ENCODE measurements around the gene PPARA.

The PPARA gene

GRCh38 chr22:46114518-46115387 lies 35.6 kb upstream of the PPARA start:
- DNase-seq (ENCODE audit: low spot score) = no peak

DNA sequence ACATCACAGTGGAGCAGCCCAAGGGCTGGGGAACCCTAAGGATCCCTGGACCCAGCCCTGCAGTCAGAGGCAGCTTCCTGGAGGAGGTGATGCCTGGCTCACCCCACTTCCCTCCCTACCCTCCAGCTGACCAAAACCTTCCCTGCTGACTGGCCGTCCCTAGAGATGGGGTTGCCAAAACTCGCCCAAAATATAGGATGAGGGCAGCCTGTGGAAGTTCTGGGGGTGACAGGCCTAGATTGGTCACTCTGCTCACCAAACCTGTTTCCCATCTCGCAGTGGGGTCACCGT lies 35.0 kb upstream of the PPARA start:
- no peak for DNase-seq (ENCODE audit: low spot score)

DNA sequence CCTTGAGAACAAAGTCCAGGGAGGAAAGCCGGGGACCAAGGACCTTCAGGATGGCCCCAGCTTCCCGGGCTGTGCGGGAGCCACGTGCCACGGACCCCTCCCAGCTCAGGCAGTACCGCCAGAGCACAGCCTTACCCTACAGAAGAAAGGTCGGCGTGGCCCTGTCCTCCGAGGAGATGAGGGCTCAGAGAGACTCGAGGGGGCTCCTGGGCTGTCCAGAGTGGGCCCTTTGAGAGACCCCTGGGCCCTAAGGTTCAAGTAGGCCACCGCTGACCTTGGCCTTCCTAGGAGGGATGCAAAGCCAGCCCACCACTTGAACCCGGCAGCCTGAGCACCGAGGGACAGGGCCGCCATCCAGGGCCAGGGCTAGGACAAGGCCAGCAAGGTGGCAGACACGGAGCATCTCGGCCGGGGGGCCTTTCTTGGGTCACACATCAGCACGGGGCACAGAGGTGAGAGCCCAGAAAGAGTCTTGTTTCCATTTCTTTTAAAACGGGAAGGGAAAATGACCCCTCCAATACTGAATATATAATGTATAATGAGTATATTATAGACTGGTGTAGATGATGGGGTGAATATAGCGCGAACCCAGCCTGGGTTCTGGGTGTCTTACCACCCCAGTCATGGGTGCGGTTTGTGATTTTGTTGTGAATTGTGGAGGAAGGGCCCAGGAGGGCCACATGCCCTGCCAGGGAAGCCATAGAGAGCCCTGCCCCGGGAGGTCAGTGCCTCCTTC lies 34.4 kb upstream of the PPARA start:
- DNase-seq (ENCODE audit: low spot score) = no peak

GRCh38 chr22:46116491-46116958 lies 33.8 kb upstream of the PPARA start:
- peak; percentile 86 for DNase-seq (ENCODE audit: low spot score)

DNA sequence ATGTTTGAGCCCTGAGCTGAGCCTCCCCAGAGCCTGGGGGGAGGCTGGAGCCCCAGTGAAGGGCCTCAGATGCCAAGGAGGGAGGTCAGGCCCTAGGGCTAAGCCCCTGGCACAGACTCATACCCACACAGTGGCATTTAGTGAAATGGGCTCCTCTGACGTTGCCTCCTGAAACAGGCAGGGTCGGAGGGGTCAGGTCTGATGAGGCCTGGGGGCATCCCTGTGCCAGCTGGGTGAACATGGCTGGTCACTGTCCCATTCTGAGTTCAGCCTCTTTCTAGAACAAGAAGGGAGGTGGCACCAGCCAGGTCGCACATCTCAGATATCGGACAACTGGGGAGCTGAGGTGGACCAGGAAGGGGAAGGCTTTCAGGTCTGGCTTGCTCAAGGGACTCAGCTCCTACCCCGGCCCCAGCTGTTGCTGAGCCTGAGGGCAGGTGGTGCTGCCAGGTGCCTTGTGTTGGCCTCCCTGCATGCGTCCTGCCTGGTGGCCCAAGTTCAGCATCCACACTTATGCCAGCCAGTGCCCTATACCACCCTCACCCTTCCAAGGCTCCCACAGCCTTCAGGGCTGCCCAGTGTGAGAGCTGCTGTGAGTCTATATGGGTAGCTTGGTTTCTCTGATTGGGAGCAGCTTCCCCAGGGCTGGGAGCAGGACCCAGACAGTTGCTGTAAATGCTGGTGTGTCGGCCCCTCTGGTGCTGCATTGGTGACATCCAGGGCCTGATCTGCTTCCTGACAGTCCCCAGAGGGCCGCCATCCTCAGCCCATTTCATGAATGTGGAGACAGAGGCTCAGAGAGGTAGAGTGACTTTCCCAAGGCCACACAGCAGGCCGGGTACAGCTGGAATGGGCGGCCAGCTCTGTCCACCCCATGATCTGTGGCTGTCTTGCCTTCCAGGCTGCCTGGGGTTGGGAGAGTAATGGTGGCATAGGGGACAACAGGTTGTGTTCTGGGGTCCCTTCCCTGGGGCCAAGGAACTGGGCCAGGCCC lies 32.8 kb upstream of the PPARA start:
- no peak for DNase-seq (ENCODE audit: low spot score)

DNA sequence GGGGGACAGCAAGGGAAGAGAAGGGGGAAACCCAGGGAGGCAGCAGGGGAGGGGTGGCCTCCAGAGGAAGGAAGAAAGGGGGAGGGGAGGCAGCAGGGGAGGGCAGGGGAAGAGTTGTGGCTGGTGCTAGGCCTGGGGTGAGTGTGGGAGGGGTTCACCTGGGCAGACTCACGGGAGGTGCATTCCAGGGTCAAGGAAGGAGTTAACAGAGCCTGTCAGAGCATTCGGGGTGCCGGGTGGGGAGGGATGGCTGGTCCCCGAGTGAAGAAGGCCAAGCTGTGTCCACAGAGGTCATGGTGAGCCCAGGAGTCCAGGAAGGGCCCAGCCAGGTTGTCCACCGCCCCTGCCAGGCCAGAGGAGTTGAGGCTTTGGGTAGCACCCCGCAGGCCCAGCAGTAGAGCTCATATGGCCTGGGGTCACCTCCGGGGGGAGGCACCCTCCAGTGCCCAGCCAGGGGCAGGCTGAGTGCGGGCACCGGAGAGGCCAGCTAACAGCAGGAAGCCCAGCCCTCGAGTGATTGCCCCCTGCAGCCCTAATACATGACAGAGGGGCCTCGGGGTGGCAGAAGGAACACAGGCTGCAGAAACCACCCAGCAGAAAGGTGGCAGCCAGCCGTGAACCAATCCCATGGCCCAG lies 31.1 kb upstream of the PPARA start:
- no peak for DNase-seq (ENCODE audit: low spot score)

GRCh38 chr22:46119729-46120419 lies 30.5 kb upstream of the PPARA start:
- DNase-seq (ENCODE audit: low spot score) = no peak

- no peak for DNase-seq (ENCODE audit: low spot score)
These were observed 29.9 kb upstream of the PPARA start for GRCh38 chr22:46120420-46120737.

GRCh38 chr22:46121079-46121478 lies 29.2 kb upstream of the PPARA start:
- no peak for DNase-seq (ENCODE audit: low spot score)

- no peak for DNase-seq (ENCODE audit: low spot score)
These were observed 28.6 kb upstream of the PPARA start for GRCh38 chr22:46121523-46122287.

DNA sequence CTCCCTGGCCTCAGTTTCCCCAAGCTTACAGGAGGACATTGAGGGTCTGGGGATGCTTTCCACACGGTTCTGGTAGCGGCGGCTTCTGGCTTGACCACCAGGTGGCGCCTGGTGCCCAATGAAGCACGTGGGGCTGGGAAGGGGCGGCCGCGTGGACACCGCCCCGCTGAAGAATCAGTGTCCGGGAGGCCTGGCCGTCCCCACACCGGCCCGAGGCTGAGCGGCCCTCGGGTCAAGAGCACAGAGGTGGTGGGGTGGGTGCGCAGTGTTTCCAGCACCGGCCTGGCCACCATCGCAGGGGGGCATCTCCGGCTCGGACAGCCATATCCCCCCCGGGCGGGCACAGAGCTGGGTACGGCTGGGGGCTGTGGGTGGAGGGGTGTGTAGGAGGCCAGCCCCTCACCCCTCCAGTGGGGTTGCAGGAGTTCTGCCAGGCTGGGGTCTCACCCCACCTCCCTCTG lies 27.8 kb upstream of the PPARA start:
- DNase-seq (ENCODE audit: low spot score) = peak; percentile 70

DNA sequence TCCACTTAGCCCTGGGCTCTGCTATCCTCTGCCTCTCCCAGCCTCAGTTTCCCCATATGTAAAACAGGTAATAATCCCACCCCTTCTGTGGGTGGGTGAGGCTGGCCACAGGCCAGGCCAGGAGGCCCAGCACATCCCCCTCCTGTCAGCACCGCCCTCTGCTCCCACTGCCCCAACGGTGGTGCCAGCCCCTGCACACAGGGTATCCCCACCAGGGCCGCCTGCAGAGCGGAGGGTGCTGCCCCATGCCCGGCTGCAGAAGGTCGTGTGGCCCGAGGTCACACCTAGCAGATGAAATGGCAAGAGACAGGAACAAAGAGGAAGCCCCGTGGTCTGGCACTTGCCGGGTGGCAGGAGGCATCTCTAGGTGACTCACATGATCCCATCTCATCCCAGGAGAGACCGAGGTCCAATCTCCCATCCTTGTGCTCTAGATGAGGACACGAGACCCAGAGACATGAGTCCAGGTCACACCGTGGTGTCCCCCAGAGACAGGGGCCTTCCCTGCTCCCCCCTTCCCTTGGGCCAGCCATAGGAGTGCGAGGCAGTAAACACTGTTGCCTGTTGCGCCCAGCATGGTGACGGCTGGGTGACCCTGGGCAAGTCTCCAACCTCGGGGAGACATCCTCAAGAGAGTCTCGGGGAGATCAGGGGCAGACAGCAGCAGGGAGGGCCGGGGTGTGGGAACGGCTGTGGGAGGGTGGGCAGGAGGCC lies 27.2 kb upstream of the PPARA start:
- DNase-seq (ENCODE audit: low spot score) = no peak

DNA sequence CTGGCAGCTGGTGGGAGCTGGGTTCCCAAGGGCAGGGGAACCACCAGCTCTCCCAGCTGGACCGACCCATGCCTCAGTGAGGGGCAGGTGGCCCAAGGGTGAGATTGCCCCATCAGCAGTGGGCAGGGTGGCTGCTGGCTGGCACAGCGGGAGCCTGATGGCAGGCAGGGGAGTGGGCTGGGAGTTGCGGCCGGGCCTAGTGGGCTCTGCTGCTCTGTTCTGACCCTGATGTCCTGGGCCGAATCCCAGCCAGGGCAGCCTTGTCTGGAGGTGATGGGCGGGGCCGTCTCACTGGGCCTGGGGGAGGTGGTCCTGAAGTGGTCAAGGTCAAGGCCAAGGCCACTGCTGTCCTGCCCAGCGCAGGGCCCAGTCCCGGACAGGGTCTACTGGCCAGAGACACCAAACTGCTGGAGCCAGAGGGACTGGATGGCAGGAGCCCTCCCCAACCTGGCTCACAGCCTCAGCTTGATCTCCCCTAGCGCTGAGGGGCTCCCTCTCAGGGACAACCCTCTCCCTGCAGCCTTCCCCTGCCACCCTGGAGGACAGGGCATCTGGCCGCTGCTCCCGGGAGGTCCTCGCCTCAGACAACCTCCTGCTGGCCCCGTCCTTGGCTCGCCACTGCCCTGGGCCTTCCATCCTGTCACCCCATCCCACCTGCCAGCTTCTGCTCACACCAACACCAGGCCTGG lies 26.5 kb upstream of the PPARA start:
- DNase-seq (ENCODE audit: low spot score) = no peak

DNA sequence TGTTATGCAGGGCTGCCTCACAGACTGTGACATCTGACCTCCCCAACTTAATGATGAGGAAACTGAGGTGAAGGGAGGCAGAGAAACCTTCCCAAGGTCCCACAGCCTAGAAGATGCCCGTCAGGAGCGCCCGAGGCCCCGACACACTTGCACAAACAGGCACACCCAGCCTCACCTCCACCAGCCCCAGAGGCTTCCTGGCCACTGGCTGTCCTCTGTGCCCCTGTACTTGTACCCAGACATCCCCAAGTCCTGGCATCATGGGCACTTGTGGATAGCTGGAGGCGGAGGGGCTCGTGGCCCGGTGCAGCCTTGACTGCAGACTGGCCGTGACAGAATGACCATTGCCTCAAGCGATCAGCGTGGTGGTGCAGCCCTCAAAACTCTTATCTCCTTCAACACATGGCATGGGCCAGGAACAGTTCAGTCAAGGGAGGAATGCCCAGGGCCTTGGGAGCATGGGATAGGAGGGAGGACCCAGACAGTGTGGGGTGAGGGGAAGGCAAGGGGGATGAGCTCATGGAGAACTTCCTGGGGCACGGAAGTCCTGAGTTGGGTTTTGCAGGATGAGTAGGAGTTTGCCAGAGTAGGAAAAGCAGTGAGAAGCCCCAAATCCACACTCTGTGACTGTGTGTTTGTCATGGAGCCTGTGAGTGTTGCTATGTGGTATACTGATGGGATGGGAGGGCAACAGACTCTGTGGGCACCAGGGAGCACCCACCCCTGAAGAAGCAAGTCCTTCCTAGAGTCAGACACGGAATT lies 25.8 kb upstream of the PPARA start:
- DNase-seq (ENCODE audit: low spot score) = no peak

DNA sequence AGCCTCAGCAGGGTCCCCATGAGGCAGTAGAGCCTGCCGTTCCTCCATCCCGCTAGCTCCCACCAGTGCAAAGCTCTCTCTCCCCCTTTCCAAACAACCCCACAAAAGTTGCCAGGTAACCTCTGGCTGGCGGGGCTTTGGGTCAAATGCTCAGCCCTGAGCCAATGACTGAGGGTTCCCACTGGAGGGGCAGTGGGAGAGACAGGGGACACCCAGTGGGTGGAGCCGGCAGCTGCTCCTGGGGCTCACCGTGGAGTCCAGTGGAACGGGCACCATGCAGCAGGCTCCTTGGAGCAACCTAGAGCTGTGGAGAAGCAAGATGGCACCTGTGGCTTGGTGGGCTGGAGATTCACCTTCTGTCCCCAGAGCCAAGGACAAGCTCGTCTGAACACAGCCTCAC lies 25.0 kb upstream of the PPARA start:
- no peak for DNase-seq (ENCODE audit: low spot score)

DNA sequence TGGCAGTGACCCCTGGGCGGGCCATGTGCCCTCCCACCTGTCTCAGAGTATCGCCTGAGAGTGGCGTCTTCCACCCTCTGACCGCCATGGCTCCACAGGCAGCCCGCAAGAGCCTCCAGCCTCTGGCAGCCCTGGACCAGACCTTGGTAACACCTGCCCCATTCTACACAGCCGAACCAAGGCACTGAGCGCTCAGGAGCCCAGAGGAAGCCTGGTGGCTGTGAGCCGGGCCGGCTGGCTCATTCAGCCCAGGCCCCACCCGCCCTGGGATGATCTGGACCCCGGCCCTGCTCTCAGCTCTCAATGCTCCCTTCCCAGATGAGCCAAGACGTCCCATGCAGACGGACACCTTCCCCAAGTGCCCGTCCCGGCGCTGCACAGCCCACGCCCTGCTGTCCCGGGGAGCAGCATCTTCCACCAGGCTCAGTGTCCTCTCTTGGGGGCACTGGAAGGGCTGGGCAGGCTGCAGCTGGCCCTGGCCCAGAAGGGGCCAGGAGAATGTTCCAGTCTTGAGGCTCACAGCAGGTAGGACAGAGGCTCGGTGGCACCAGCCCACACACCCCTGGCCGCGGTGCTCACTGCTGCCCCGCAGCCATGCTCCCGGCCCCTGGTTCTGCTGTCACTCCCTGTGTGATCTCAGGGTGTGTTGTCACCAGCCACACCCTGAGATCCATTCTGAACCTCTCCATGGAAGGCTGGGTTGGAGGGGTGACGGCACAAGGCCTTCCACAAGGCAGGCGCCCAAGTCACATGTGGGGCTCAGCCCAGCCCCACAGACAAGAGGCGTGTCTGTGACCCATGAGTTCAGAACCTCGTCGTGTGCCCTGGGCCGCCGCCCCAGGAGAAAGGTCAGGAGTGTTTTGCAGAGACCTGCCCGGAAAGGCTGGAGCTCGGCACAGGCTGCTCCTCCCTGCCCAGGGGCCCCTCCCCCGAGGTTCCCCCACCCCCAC lies 24.2 kb upstream of the PPARA start:
- DNase-seq (ENCODE audit: low spot score) = no peak

GRCh38 chr22:46126853-46127385 lies 23.4 kb upstream of the PPARA start:
- no peak for DNase-seq (ENCODE audit: low spot score)
